WTC11 (cell line): Measurements from ENCODE around the gene TMPRSS13. TPM values are rescaled to one million over a fixed set of nuclear protein-coding genes. Genes with fewer than 3 reads are reported as not detected.
"Not testable (repeated sequence)": the region's sequence is repeated elsewhere in the genome, so short reads cannot be mapped to it uniquely, and the experiment has no call there.

Experiments
- ATAC-seq: fragments of 200-7000 bp; cut with Tn5 transposase; 2 replicates; pipeline ENCODE4 v1.10.0; 2021; ENCODE audit warnings: mild to moderate bottlenecking, moderate library complexity
- CTCF ChIA-PET: fragments of 300-600 bp; sonication (Branson Sonifier 250); formaldehyde crosslinking; loops from one replicate; lab custom pipeline; 2021; ENCODE audit warnings: antibody characterized with exemption; lab: Charles Lee
- POLR2A ChIA-PET: fragments of 350-600 bp; sonication (Branson Sonifier 250); formaldehyde crosslinking; loops from one replicate; lab custom pipeline; 2021; ENCODE audit warnings: antibody characterized with exemption; lab: Charles Lee
- DNase-seq: peaks from one replicate; pipeline ENCODE4 v3.0.0; 2021; ENCODE audit warnings: low spot score
- H3K27ac Mint-ChIP-seq: 2 replicates; pipeline ENCODE4 v1.8.0; 2021; ENCODE audit warnings: mixed read lengths
- H3K27me3 Mint-ChIP-seq: 2 replicates; pipeline ENCODE4 v1.8.0; 2021; ENCODE audit warnings: low read depth, mild to moderate bottlenecking, moderate library complexity, mixed read lengths
- H3K36me3 Mint-ChIP-seq: 2 replicates; pipeline ENCODE4 v1.8.0; 2021; ENCODE audit warnings: mixed read lengths
- H3K4me1 Mint-ChIP-seq: 2 replicates; pipeline ENCODE4 v1.8.0; 2022; ENCODE audit warnings: mixed read lengths
- H3K4me3 Mint-ChIP-seq: 2 replicates; pipeline ENCODE4 v1.8.0; 2021; ENCODE audit warnings: mild to moderate bottlenecking, moderate library complexity, mixed read lengths
- H3K9me3 Mint-ChIP-seq: 2 replicates; pipeline ENCODE4 v1.8.0; 2021; ENCODE audit warnings: mixed read lengths
- AFF4 ChIP-seq: sonication (generic); formaldehyde crosslinking; IDR thresholded peaks from 2 replicates; pipeline ENCODE4 v1.8.1; 2023; ENCODE audit warnings: mild to moderate bottlenecking, missing genetic modification reagents, borderline replicate concordance
- CBFB ChIP-seq: sonication (generic); formaldehyde crosslinking; IDR thresholded peaks from 2 replicates; pipeline ENCODE4 v1.8.1; 2022; ENCODE audit warnings: mild to moderate bottlenecking, low read depth, missing genetic modification reagents
- CREM ChIP-seq: sonication (generic); formaldehyde crosslinking; IDR thresholded peaks from 2 replicates; pipeline ENCODE4 v1.8.1; 2022; ENCODE audit warnings: mild to moderate bottlenecking, missing genetic modification reagents, moderate library complexity
- FOXJ3 ChIP-seq: sonication (generic); formaldehyde crosslinking; IDR thresholded peaks from 2 replicates; pipeline ENCODE4 v1.9.0; 2021; ENCODE audit warnings: missing genetic modification reagents, mild to moderate bottlenecking, borderline replicate concordance
- GRHL2 ChIP-seq: fragments of 250-450 bp; sonication (Bioruptor Pico); IDR thresholded peaks from 2 replicates; pipeline ENCODE4 v1.8.0; 2022; ENCODE audit warnings: mild to moderate bottlenecking, moderate library complexity; ENCODE audit not compliant: insufficient replicate concordance, severe bottlenecking
- NR3C1 ChIP-seq: sonication (generic); formaldehyde crosslinking; conservative IDR thresholded peaks from 2 replicates; pipeline ENCODE4 v1.8.1; 2023; ENCODE audit warnings: low read depth, mild to moderate bottlenecking, missing genetic modification reagents
- PRRX2 ChIP-seq: fragments of 250-450 bp; sonication (Bioruptor Pico); IDR thresholded peaks from 2 replicates; pipeline ENCODE4 v1.8.0; 2021; ENCODE audit warnings: mild to moderate bottlenecking
- TEAD1 ChIP-seq: sonication (generic); formaldehyde crosslinking; IDR thresholded peaks from 2 replicates; pipeline ENCODE4 v1.8.0; 2022; ENCODE audit warnings: mild to moderate bottlenecking, missing genetic modification reagents
- ZBTB21 ChIP-seq: sonication (generic); formaldehyde crosslinking; IDR thresholded peaks from 2 replicates; pipeline ENCODE4 v1.8.1; 2023; ENCODE audit warnings: mild to moderate bottlenecking, missing genetic modification reagents, borderline replicate concordance
- ZNF219 ChIP-seq: sonication (generic); formaldehyde crosslinking; IDR thresholded peaks from 2 replicates; pipeline ENCODE4 v1.8.0; 2023; ENCODE audit warnings: missing genetic modification reagents, mild to moderate bottlenecking, borderline replicate concordance
- ZNF281 ChIP-seq: sonication (generic); formaldehyde crosslinking; IDR thresholded peaks from 2 replicates; pipeline ENCODE4 v1.8.0; 2023; ENCODE audit warnings: mild to moderate bottlenecking, missing genetic modification reagents
- ZNF416 ChIP-seq: fragments of 250-450 bp; sonication (Bioruptor Pico); IDR thresholded peaks from 2 replicates; pipeline ENCODE4 v1.9.0; 2021; ENCODE audit warnings: mild to moderate bottlenecking, inconsistent platforms
- ZSCAN18 ChIP-seq: fragments of 250-450 bp; sonication (Bioruptor Pico); IDR thresholded peaks from 2 replicates; pipeline ENCODE4 v2.1.2; 2022; ENCODE audit warnings: mild to moderate bottlenecking, moderate library complexity
- total RNA-seq: library from RNA; stranded (reverse); gene quantifications from 3 replicates; pipeline ENCODE4 v1.2.3, GENCODE V29; 2021

Gene TMPRSS13
- total RNA-seq, 1 experiment from 2014 or later = 0.63 TPM

- TF ChIP-seq AFF4 = no peak
- no peak for TF ChIP-seq PRRX2
- no peak for TF ChIP-seq TEAD1 (CRISPR knock-in tag)
- no peak for TF ChIP-seq ZNF219
- TF ChIP-seq ZBTB21 (CRISPR knock-in tag) = no peak
- TF ChIP-seq CREM = no peak
- TF ChIP-seq ZNF281 (CRISPR knock-in tag) = no peak
- no peak for TF ChIP-seq NR3C1
- no peak for TF ChIP-seq CBFB (CRISPR knock-in tag)
- no peak for TF ChIP-seq GRHL2
- TF ChIP-seq, all 79 proteins: peak for 0
- Mint-ChIP-seq H3K27me3 (peaks cover 62% of the 10 kb centered on the region), H3K4me3 (no peak overlapping the region), H3K4me1 (peaks cover 39% of the 10 kb centered on the region), H3K9me3 (no peaks in the 10 kb centered on the region), H3K27ac (no peak overlapping the region), H3K36me3 (no peaks in the 10 kb centered on the region)
- ATAC-seq (no peak), DNase-seq (no peak)
- ChIA-PET CTCF (interaction anchor here (0.9 kb wide), 2 partner anchors 24 to 79 kb away, joined by 3 to 4 read pairs; no protein-coding TSS in a partner anchor), POLR2A (no interaction called here)
Observed at GRCh38 chr11:117868088-117868487, 61.1 kb downstream of the TMPRSS13 start.

- Mint-ChIP-seq H3K9me3 (no peaks in the 10 kb centered on the region), H3K4me1 (peaks cover 48% of the 10 kb centered on the region), H3K36me3 (no peaks in the 10 kb centered on the region), H3K27me3 (peaks cover 52% of the 10 kb centered on the region), H3K27ac (no peak overlapping the region), H3K4me3 (no peak overlapping the region)
- ChIA-PET CTCF (interaction anchor here (1.8 kb wide), 1 partner anchor 80 kb away, joined by 7 read pairs; no protein-coding TSS in a partner anchor), POLR2A (no interaction called here)
- ATAC-seq (no peak), DNase-seq (no peak)
- TF ChIP-seq ZNF416 (CRISPR knock-in tag) (no peak), ZNF219 (no peak), ZSCAN18 (no peak), FOXJ3 (CRISPR knock-in tag) (no peak)
- TF ChIP-seq, all 79 proteins: peak for 0
Observed at GRCh38 chr11:117866526-117866925, 62.7 kb downstream of the TMPRSS13 start.

- H3K4me3 Mint-ChIP-seq, H3K36me3 Mint-ChIP-seq, ATAC-seq, H3K27ac Mint-ChIP-seq, POLR2A ChIA-PET, H3K9me3 Mint-ChIP-seq, DNase-seq: not testable (repeated sequence)
- peaks cover 46% of the 10 kb centered on the region for H3K27me3 Mint-ChIP-seq
- CTCF ChIA-PET = interaction anchor here (1.8 kb wide), 1 partner anchor 81 kb away, joined by 7 read pairs; no protein-coding TSS in a partner anchor
- H3K4me1 Mint-ChIP-seq = peaks cover 50% of the 10 kb centered on the region
Observed at GRCh38 chr11:117865546-117865945, 63.7 kb downstream of the TMPRSS13 start.
